GM06990 (cell line): Measurements from ENCODE around the gene RBKS.

ENCODE experiments used
- DNase-seq: peaks from one replicate; pipeline ENCODE4 v3.0.0-alpha.2; 2011; ENCODE audit not compliant: insufficient read length; ENCODE audit errors: extremely low read depth
- H3K27me3 ChIP-seq: replicated peaks from 2 replicates; pipeline ENCODE4 v1.6.0; 2011; ENCODE audit warnings: low read length; ENCODE audit not compliant: control insufficient read depth, insufficient read depth
- H3K36me3 ChIP-seq: 2 replicates; pipeline ENCODE4 v1.5.1; 2011; ENCODE audit warnings: low read length; ENCODE audit not compliant: control insufficient read depth, insufficient read depth
- H3K4me3 ChIP-seq: replicated peaks from 2 replicates; pipeline ENCODE4 v1.5.1; 2011; ENCODE audit warnings: low read depth, mild to moderate bottlenecking, control low read depth, low read length
- TF ChIP-seq, protein P1 (sequence below): IDR thresholded peaks from 2 replicates; pipeline ENCODE4 v1.5.1; 2011; ENCODE audit warnings: low read length, control low read depth, mild to moderate bottlenecking, inconsistent platforms; ENCODE audit not compliant: insufficient read depth, poor library complexity, severe bottlenecking

Gene RBKS

DNA sequence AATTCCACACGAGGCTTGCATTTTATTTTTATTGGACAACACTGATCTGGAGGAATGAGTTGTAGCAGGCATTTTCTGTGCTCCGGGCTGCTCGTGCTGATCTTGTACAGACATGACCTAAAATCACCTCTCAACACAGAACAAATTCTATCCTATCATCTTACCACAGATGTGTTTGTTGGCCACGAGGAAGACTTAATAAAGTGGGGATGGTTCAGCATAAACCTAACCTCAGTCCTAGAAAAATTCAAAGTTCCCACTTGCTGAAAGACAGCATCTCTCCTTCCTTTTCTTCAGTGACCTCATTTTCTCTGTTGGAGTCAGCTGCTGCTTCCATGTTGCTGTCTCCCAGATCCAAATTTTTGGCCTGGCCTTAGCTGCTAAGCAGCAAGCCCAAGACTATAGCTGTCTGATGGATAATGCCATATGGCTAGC is 45.3 kb downstream of the RBKS start:
- TF ChIP-seq, protein P1, sequence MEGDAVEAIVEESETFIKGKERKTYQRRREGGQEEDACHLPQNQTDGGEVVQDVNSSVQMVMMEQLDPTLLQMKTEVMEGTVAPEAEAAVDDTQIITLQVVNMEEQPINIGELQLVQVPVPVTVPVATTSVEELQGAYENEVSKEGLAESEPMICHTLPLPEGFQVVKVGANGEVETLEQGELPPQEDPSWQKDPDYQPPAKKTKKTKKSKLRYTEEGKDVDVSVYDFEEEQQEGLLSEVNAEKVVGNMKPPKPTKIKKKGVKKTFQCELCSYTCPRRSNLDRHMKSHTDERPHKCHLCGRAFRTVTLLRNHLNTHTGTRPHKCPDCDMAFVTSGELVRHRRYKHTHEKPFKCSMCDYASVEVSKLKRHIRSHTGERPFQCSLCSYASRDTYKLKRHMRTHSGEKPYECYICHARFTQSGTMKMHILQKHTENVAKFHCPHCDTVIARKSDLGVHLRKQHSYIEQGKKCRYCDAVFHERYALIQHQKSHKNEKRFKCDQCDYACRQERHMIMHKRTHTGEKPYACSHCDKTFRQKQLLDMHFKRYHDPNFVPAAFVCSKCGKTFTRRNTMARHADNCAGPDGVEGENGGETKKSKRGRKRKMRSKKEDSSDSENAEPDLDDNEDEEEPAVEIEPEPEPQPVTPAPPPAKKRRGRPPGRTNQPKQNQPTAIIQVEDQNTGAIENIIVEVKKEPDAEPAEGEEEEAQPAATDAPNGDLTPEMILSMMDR, result no peak

DNA sequence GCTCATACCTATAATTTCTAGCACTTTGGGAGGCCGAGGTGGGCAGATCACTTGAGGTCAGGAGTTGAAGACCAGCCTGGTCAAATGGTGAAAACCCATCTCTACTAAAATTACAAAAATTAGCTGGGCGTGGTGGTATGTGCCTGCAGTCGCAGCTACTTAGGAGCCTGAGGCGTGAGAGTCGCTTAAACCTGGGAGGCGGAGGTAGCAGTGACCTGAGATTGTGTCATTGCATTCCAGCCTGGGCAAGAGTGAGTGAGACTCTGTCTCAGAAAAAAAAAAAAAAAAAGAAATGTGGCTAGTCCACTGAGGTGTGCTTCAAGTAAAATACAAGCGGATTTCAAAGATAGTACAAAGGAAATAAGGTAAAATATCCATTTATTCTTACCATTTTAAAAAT is 46.2 kb downstream of the RBKS start:
- no peaks in the 10 kb centered on the region for H3K27me3 ChIP-seq
- H3K36me3 ChIP-seq, result no peaks in the 10 kb centered on the region
- no peak for DNase-seq
- TF ChIP-seq, protein P1, result no peak
- no peak overlapping the region for H3K4me3 ChIP-seq

More for the DNA sequence above, 45.3 kb downstream of the RBKS start:
- Histone ChIP-seq H3K36me3 (no peaks in the 10 kb centered on the region), H3K27me3 (no peaks in the 10 kb centered on the region), H3K4me3 (no peak overlapping the region)
- no peak for DNase-seq

DNA sequence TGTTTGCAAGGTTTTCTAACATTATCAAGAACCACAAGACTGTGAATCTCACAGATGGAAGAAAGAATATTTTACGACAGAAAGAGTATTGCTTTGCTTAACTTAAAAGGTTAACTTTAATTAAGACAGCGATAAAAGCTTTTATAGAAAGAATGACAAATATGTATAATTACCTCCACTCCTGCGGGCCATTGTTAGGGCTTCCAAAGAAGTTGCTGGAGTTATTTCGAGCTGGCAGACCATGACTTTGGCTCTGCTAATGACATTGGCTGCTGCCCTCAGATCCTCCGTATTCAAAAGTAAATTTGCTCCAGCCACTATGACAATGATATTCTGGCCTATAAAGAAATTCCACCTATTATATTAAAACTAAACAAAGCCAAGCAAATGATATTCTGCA is 47.3 kb downstream of the RBKS start:
- TF ChIP-seq, protein P1, result no peak
- Histone ChIP-seq H3K27me3 (no peaks in the 10 kb centered on the region), H3K4me3 (no peak overlapping the region), H3K36me3 (no peaks in the 10 kb centered on the region)
- DNase-seq, result no peak

DNA sequence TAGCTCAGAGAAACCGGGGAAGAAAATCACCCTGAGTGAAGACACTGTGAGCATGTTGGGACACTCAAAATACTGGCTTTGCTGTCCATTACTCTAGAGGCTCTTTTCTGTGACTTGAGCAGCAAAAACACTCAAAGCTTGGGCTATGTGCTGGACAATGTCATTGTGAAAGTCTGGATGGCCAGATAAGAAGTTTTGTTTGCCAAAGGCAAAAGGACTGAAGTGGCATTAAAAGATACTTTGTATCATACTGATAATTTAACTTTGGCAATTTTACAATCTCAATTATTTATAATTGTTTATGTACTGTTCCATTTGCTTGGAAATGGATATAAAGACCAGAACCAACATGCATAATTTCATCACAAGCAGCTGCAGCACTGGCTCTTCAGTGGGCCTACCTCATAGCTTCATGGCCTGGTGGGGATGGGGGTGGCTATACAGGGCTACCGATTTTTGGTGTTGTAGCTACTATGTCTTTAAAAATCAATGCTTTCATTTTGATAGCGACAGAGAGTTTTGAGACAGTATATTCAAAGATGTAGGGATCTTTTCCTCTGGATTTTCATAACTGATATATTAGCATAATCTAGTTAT is 51.1 kb downstream of the RBKS start:
- H3K27me3 ChIP-seq, result no peaks in the 10 kb centered on the region
- H3K4me3 ChIP-seq, result no peak overlapping the region
- no peak for DNase-seq
- TF ChIP-seq, protein P1, result no peak
- no peaks in the 10 kb centered on the region for H3K36me3 ChIP-seq

DNA sequence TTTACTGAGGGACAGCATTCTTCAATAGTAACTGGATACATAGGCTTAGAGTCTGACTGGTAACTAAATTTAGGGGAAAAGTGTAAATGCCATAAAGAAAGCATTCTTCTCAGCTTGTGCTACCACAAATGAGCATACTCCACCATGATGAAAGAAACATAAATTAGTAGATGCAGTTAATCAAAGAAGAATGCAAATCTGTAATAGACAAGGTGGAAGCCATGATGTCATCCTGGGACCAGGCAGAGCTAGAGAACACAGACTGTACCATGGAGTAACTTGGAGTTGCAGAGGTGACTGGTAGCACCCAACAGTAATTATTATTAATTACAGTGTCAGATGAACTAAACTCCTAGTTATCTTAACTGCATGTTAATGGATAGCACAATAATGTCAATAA is 51.7 kb downstream of the RBKS start:
- no peak overlapping the region for H3K4me3 ChIP-seq
- TF ChIP-seq, protein P1, result no peak

DNA sequence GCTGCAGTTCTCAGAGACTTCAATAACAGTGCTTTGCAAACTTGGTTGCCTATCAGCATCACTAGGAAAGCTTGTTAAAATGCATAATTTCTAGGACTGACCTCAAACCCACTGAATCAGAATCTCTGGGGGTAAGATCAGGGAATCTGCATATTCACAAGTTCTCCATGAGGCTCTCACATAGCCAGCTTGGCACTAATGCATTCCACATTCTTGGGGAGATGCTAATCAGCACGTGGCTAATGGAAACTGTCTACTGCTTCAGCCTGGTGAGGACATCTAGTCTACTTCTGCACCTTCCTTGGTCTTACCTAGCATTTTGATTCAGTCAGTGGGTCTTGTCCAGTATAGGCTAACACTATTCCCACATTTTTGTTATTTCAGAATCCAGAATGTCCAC is 56.3 kb downstream of the RBKS start:
- no peak for DNase-seq
- no peaks in the 10 kb centered on the region for H3K36me3 ChIP-seq
- H3K27me3 ChIP-seq, result no peaks in the 10 kb centered on the region
- H3K4me3 ChIP-seq, result no peak overlapping the region
- TF ChIP-seq, protein P1, result no peak

More for the DNA sequence above, 51.7 kb downstream of the RBKS start:
- no peak for DNase-seq
- Histone ChIP-seq H3K27me3 (no peaks in the 10 kb centered on the region), H3K36me3 (no peaks in the 10 kb centered on the region)
